NCI-H187 treated with DMSO at 0.1 percent for 48 hours (cell line): Measurements from ENCODE around the gene GALNT17.
"Not testable (repeated sequence)": the region's sequence is repeated elsewhere in the genome, so short reads cannot be mapped to it uniquely, and the experiment has no call there.

ENCODE experiments used
- DNase-seq: peaks from one replicate; lab custom pipeline; 2025; lab: John Stamatoyannopoulos, UW

Gene GALNT17

DNA sequence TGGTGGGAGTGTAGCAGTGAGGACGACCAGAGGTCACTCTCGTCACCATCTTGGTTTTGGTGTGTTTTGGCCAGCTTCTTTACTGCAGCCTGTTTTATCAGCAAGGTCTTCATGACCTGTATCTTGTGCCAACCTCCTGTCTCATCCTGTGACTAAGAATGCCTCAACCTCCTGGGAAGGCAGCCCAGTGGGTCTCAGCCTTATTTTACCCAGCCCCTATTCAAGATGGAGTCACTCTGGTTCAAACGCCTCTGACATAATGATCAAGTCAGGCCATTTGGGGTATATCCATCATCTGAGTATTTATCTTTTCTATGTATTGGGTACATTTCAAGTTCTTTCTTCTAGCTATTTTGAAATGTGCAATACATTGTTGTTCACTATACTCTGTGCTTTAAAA lies 503.9 kb downstream of the GALNT17 start:
- DNase-seq = not testable (repeated sequence)

DNA sequence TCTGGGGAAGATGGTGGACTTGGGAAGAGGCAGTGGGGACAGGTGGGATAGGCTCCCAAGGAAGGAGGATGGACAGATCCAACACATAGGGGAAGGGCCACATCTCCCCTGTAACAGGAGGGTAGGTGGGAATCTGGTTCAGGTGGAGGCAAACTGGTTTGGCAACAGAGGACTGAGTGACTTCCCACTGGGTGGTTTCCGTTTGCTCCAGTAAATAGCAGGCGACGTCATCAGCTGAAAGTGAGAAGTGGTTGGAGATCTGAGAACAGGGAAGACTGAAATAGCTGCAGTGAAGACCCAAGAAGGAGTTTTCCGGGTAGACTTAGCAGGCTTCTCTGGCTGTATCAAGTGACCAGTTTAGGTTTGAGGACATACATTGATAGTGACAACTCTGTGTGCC lies 504.4 kb downstream of the GALNT17 start:
- no peak for DNase-seq

DNA sequence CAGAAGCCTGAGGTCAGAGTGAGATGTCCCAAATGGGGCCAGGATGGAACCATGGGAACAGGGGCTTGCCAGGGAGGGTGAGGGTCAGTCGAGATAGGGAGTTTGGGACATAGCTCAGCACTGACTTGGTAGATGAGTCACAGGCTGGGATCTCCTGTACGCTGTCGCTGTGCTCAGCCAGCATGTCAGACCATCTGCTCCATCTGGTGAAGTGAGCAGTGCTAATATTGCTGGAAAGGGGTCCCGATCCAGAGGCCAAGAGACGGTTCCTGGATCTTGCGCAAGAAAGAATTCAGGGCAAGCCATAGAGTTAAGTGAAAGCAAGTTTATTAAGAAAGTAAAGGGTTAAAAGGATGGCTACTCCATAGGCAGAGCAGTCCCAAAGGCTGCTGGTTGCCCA lies 505.6 kb downstream of the GALNT17 start:
- no peak for DNase-seq

DNA sequence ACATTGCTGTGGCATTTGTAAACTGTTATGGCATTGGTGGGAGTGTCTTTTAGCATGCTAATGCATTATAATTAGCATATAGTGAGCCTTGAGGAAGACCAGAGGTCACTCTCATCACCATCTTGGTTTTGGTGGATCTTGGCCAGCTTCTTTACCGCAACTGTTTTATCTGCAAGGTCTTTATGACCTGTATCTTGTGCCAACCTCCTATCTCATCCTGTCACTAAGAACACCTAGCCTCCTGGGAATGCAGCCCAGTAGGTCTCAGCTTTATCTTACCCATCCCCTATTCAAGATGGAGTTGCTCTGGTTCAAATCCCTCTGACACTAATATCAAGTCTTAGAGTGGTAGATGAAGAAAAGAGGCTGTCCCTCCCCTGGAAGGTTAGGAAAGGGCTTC lies 506.2 kb downstream of the GALNT17 start:
- no peak for DNase-seq

DNA sequence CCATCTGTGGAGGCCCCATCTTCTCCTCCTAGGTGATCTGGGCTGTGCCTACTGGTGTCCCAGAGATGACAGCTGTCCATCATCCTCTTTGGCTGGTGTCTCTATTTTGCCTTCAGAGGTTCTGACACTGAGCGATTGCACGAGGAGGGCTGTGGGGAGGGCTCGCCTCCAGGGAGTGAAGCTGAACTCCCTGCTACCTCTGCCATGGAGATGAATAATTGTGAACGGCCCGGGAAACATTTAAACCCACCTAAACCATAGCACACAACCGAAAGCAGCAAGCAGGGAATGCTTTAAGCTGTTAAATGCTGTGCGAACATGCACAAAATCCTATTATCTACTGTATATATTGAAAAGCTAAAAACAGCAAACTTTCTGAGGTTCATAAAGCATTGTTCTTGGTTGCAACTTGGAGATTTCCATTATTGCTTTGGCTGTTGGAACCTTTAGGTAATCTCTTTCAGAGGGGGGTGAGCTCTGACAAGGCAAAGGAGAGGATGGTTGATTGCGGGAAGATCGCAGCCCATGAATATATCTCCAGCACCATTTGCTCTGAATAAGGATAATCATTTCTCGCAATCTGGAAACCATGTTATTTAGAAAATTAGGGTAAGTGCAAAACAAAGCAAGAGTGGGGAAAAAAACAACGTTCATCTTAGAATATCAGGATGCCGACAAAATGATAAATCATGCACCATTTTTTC lies 507.6 kb downstream of the GALNT17 start:
- no peak for DNase-seq

DNA sequence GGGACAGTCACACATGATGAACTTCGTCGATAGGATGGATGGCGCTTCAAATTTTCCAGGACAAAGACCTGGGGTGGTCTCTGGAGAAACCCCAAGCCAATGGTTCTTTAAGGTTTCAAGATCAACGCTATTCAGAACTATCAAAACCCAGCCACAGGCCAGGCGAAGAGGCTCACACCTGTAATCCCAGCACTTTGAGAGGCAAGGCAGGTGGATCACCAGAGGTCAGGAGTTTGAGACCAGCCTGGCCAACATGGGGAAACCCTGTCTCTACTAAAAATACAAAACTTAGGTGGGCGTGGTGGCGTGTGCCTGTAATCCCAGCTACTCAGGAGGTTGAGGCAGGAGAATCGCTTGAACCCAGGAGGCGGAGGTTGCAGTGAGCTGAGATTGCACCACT lies 511.1 kb downstream of the GALNT17 start:
- not testable (repeated sequence) for DNase-seq

DNA sequence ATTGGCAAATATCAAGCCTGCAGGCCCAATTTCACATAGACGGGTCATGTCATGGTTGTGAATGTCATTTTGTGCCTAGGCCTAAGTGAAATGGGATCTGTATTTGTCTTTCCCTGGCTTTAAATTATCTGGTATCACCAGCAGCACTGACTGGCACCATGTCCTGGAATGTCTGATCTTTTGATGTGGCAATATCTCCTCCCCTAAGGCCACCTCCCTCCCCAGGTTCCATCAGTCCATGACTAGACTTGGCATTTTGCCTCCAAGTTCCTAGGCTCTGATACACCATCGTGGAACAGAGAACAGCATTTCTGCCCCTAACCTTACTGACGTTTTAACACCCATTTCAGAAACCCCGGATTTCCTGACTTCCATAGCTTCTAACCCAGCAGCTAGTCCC lies 513.9 kb downstream of the GALNT17 start:
- DNase-seq = no peak

DNA sequence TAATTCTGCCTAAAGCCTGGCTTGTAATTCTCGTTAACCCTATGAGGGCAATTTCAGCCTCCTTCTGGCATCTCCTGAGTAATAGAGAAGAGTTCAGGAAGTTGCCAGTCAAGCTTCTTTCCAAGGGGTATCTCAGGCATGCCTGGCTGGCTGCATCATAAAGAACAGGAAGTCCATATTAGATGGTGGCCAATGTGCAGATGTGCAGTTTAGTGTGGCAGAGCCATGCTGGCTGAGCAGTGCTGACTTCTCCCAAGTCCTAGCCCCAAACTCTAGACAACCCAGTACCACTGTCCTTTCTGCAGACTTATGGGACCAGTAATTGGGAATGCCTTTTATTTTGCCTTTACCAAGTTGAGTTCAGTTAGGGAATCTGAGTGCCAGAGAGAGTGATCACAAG lies 517.9 kb downstream of the GALNT17 start:
- DNase-seq = no peak

DNA sequence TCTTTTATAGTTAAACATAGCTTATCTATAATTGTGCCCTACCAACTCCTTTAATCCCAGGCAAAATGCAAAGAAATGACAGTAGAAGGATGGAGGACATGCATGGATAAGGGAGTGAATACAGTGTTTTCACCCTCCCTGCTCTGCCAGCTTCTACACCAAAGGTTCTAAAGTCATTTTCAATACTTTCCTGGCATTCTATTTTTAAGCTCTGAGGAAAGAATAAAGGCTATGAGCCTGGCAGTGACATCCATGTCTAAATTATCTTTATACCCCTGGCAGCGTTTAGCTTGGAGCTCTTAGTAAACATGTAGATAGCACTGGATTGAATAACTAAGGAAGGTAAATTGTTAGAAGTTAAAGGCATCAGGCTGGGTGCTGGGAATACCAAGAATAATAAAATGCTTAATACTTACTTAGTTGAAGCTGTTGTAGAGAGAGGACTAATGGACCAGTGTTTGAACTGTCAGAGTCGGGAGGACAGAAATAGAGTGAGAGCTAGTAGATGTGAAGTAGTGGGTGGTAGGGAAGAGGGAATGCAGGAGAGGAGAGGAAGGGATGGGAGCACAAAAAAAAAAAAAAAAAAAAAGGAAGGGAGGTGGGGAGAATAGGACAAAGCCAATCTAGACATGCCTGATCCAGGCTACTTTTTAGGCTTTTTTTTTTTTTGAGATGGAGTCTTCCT lies 518.9 kb downstream of the GALNT17 start:
- DNase-seq = no peak

DNA sequence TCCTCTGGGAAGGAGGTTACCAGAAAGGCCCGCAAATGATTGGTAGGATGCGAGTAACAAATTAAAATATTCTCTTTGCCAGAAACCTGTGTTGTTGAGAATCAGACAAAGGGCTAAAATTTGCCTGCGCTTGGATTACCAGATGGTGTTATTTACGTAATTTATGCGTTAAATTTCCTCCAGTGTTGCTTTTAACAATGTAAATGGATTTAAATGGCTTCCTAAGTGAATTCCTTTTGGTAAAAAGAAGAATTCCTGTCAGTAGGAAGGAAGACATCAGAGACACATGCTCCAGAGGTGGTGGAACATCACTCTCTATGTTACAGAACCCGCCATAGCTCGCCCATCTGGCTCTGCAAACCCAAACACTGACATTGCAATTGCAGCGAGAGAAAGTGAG lies 520.6 kb downstream of the GALNT17 start:
- DNase-seq = no peak

DNA sequence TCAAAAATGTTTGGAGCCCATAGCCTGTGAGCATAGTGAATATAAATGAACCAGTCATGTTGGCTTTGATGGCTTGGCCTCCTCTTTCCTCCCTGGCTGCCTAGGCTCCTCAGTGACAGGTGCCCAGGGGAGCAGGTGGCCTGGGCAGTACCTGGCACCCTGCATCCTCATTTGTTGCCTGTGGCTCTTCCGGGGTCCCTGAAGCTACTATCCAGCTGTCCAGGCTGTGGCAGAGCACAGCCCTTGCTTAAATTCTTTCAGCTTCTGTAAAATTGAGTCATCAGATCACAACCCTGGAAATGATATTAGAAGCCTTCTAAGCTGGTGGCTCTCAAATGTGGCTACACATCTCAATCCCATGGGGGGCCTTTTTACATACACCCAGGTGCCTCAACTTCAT lies 525.4 kb downstream of the GALNT17 start:
- DNase-seq = no peak

DNA sequence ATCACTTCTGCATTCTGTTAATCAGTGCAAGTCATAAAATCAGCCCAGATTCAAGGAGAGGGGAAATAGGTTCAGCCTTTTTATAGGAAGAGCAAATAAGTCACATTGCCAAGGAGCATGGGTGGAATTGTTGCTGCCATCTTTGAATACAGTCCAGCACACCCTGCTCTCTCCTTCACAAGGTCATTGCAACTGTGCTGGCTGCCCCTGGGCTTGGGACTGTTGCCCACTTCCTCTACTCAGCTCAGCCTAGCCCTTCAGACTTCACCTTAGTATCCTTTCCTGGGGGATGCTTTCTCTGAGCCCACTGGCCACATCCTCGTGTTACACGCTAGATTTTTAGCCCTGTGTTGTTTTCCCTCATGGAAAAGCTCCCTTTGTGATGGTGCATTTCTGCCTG lies 527.7 kb downstream of the GALNT17 start:
- DNase-seq = no peak

DNA sequence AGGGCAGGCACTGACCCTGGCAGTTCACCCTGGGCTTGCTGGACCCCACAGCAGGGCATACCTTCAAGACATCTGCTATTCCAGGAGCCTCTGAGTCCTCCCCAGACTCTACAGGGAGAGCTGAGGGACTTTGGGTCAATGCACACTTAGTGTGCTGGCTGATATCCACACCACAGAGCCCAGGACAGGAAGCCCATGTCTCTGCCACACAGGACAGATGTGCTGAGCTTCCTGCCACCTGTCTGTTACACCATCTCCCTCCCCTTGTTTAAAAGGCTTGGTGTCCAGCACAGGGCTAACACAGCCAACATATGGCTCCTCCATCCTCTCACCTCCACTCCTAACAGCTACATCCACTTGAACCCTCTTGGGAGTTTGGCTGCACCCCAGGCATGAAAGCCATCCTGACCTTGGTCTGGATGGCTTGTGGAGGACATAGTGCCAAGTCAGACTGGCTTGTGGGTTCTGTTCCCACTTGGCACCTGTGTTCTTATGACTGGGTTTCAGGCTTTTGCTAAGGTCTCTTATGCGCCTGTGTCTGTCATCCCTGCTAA lies 529.8 kb downstream of the GALNT17 start:
- DNase-seq = no peak

DNA sequence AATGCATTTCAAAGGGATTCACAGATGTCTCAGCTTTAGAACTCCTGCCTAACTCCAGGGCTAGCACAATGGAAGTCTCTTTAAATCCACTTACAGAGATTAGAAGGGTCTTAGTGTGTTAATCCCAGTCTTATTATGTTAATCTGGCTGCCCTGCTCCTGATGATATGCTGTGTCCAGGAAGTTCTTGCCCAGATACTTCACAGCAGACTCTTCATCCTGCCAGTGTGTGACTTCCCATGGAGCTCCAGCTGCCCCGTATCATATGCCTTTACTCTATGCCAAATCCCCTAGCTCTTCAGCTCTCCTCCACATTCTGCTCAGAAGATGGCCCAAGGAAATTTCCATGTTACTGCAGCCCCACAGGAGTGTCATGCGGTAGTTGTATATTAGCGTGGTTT lies 533.8 kb downstream of the GALNT17 start:
- DNase-seq = no peak

DNA sequence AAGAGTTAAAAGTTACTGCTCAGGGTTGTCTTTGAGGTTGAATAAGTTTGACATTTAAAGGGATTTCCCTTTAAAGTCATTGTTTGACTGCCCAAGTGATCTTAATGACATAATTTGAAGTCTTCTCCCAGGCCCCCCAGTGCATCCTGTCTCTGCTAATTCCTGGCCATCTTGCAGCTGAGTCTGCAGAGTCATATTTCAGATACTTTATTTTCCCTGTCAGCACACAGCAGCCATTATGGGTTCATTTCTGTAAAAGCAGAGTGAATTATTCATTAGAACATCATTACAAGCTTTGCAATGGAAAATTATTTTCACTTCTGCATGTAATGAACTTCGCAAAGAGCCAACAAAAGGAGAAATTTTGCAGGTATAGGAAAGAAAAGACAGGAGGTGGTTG lies 536.6 kb downstream of the GALNT17 start:
- DNase-seq = no peak

DNA sequence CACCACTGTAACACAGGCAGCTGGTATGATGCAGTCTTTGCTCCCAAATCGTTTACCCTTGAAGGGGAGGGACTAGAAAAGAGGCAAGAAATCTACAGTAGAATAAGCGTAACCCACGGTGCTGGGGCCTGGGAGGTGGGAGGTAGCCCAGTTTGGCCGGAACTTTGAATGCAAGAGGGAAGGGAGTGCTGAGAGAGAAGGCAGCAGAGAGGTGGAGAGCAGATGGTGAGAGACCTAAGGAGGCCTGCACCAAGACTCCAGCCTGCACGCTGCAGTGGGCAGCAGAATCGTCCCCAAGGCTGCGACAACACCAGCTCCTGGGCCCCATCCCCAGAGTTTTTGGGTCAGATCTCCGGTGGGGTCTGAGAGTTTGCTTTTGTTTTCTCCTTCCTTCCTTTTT lies 547.5 kb downstream of the GALNT17 start:
- DNase-seq = no peak

DNA sequence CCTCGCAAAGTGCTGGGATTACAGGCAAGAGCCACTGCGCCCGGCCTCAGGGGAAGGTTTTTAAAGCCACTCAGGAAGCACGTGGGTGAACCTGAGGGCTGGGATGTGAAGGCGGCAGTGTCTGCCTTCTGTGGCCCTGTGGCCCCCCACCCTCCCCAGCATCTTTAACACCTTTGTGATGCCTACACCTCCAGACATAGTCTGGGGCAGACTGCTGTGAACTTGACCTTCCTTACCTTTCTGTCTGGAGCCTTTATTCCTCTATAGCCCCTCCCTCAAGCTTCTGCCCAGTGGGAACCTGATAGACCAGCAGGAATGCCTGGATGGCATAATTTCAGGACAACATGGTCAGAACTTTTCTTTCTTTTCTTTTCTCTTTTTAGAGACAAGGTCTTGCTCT lies 550.2 kb downstream of the GALNT17 start:
- no peak for DNase-seq

DNA sequence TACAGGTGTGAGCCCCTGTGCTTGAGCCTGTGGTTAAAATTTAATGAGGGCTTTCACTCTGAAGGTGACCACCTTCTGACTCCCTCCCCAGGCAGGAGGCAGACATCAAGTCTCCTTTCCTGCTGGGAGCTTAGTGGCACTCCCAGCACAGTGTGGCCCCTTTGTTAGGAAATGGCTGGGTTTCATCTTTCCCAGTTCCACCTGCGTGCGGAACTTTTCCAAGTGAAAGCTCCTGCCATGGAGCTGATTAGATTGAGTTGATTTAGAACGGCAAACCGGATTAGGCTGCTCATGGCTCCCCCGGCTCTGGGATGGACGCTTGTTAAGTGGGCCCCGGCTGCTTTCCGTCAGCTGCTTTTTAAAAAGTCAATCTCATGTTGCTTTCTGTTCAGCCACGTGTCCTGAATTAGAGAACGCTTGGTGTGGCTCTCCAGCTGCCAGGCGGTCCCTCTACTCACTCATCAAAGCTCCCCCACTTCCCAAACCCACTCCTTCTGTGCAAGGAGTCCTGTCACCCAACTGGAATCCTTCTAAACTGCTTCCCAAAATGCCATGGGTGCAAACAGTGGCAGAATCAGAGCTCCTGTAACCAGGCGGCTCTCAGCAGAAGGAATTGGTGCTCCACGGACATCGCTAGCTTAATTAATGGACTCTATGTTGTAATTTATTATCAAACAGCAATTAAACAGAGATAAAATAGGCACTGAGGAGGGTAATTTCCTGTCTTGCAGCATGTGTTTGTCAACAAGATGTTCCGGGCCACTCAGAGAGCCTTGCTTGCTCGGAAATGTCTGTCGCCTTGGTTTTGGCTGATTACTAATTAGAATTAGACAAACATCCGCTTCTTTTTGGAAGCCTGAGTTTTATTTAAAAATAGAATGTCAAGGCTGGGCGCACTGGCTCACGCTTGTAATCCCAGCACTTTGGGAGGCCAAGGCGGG lies 551.2 kb downstream of the GALNT17 start:
- DNase-seq = no peak

DNA sequence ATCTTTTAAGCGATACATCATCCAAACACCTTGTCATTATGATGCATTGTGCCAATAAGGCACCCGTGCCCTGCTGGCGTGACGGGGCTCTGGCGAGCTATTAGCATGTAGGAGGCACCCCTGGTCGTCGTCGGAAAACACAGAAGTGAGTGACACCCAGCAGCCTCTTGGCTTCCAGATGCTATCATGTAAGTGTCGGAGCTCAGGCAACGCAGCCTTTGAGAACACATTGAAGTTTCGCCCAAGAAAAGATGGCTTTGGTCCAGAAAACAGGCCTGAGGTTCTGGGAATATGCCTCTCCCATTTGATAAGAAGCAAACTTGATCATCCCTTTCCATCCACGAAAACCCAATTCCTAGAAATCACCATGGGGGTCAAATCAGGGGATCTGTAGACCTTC lies 555.3 kb downstream of the GALNT17 start:
- no peak for DNase-seq

DNA sequence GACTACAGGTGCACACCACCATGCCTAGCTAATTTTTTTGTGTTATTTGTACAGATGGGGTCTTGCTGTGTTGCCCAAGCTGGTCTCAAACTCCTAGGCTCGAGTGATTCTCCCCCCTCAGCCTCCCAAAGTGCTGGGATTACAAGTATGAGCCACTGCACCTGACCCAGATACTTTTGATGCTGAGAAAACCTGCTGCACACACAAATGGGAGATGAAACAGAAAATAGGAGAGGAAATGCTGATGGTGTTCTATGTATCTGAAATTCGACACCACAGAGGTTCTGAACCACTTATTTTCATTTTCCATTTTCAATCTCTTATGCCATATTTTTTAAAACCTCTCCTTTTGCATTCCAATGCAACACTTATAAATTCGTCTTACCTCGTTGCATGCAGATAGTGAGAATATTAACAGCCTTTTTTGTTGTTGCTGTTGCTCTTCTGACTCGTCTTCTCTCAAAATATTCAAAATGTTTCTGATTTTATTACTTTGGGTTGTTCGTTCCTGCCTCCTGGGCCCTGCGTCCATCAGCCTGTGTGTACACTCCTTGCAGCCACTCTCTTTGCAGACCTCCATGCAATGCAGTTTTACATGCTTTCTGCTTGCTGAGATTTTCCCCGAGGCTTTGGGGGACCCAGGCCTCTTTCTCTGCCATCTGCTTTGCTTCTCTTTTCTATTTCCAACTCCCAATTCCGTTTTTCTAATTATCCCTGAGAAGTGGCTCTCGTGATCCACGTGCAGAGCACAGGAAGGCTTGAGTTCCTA lies 556.1 kb downstream of the GALNT17 start:
- DNase-seq = no peak

DNA sequence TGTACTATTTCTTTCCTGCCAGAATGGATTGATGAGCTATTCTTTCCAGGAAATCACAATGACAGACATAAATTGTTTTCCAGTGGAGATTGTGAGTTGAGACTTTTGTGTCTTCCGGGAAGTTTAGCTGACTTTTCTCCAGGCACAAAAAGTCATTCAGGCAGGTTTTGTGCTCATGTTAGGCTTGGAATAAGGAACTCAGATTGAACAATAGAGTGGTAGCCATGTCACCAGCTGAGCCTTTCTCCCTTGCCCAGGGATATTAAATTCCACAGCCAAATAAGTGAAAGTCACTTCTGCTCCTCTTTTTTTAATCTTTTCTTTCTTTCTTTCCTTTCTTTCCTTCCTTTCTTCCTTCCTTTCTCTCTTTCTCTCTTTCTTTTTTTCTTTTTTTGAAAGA lies 559.6 kb downstream of the GALNT17 start:
- no peak for DNase-seq

DNA sequence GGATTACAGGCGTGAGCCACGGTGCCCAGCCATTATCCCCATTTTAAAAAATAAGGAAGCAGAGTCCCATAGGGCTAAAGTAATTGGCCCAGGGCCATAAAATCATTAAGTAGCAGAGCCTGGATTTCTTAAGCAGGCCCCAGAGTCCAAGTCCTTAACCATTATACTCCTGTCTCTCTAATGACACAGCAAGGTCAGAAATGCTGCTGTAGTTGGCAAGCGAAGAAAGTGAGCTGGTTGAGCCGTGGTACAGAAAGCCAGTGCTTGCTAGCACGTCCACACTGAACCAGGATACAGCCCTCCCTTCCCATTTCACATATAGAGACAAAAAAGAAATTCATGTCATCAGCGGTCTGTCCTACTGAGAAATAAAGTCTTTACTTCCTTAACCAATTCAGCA lies 562.7 kb downstream of the GALNT17 start:
- no peak for DNase-seq
